T47D (cell line): ENCODE results near the gene ATXN7L1.

Experiments
- DNase-seq, 2 experiments: peaks; one replicate each; pipeline versions ENCODE4 v3.0.0 to v3.0.0-alpha.2; 2011 to 2012; ENCODE audit warnings: low read depth in 1 of 2, low spot score in 1 of 2
- JUND ChIP-seq: IDR thresholded peaks from 2 replicates; pipeline ENCODE4 v1.6.1; 2012; ENCODE audit warnings: low read depth
- in situ Hi-C: cut with HindIII; loops from 2 replicates; pipeline ENCODE4 v1.10.0; 2016; ENCODE audit warnings: low sequenced_read_pairs, low pct_unique_long_range_greater_than_20kb

The ATXN7L1 gene

DNA sequence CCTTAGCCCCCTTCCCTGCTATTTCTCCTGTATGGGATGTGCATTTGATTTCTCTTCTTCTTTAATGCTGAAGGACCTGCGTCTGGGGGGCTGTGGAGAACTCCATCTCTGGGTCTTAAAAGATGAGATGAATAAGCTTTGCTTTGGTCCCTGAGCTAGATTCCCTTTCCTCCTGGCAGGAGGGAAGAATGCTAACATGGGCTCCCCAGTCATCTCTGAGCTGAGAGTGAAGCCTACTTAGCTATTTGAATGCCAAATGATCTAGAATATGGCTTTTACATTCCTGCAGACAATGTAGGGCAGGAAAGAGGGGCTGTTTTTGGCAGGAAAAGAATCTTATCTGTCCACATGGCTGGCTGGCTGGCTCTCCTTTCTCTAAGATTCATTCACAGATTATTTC, 232.5 kb downstream of the ATXN7L1 start:
- no peak for TF ChIP-seq JUND
- DNase-seq, result no peak
- in situ Hi-C loops, result no loop called here

DNA sequence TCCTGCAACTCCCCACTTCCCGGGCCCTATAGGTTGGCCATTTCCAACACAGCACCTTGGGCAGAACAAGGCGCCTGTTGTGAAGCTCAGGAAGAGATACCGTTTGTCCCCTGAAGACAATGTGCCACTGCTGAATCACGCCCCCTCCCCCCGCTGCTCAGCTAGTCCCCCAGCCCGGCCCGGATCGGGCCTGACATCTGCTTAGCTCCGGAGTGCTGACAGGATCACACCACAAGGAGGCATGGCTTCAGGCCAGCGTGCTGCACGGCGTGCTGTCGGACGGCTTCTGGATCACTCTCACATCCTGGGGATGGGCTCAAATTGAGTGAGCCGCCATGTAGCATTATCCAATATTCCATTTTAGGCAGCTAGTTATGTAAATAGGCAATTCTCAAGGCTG, 233.0 kb downstream of the ATXN7L1 start:
- in situ Hi-C loops, result no loop called here
- TF ChIP-seq JUND, result no peak
- no peak for DNase-seq

GRCh38 chr7:105642264-105642663, 234.1 kb downstream of the ATXN7L1 start:
- in situ Hi-C loops, result no loop called here
- TF ChIP-seq JUND, result no peak
- peak in 1 of 2 experiments; percentile 18 for DNase-seq

DNA sequence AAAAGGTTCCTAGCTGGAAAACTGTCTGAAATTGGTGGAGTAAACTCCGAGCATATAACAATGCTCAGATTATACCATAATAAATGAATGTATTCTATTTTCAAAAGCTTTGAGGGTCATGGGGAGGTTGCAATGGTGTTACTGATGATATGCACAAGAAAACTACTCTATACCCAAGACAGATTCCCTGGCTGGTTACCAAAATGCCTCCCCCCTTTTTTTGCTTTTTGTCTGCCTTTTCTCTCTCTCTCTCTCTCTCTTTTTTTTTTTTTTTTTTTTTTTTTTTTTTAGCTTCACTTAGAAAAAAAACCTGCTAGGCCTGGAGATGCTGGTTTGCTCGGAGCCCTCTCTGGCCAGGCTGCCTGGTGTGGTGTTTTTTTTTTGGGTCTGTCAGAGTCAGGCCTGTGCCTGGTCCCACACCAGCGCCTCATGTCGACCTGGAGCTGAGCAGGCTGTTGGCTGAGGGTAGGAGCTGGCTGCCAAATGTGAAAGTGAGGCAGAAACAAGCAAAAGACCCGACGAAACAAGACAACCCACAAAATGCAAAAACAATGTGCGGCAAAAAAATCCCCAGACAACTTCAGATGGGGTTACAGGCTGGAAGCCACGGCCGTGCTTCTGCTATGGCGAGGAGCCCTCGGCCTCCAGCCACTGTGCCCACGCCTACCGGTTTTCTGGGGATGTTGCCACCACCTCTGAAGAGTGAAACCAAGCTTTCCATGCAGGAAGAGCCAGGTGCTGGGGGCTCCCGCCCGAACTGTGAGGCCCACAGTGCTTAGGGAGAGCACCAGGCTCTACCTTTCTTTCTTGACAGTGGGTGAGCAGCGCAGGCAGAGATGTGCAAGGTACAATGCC, 235.2 kb downstream of the ATXN7L1 start:
- in situ Hi-C loops, result no loop called here

DNA sequence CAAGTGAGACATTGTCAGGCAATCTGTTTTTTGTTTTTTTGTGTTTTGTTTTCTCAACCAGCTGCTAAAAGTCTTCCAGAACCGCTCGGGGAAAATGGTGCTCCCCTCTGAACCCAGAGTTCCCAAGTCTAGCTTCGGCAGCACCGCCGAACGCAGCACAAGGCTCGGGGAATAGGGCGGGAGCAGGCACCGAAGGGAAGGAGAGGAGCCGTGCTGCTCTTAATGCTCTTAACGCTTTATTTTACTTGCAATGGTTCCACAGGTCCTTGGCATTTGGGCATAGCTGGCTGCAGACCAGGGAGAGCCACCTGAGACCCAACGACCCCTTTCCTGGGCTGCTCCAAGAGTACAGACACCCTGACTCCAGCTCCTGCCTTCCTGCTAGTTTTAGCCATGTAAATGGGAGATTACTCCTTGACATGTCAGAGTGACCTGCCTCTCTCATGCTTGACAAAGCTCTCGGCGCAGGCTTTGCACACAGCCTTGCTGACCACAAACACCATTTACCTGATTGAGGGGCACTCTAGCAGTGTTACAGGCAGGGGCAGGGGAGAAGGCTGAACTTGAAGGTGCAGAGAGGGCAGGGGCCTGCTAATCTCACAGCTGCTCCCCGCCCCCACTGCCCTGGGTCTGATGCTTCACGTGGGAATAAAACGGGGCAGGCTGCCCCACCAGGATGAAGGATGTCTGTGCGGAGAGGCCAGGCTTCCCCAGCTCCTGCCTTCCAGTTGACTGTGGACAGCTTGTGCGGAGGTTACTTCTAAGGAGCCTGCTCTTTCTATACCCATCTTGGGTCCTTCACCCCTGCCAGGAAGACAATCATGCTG, 236.5 kb downstream of the ATXN7L1 start:
- in situ Hi-C loops, result no loop called here
- DNase-seq, result peak in 1 of 2 experiments; percentile 91
- TF ChIP-seq JUND, result no peak

More for the DNA sequence above, 235.2 kb downstream of the ATXN7L1 start:
- no peak for TF ChIP-seq JUND
- no peak for DNase-seq

DNA sequence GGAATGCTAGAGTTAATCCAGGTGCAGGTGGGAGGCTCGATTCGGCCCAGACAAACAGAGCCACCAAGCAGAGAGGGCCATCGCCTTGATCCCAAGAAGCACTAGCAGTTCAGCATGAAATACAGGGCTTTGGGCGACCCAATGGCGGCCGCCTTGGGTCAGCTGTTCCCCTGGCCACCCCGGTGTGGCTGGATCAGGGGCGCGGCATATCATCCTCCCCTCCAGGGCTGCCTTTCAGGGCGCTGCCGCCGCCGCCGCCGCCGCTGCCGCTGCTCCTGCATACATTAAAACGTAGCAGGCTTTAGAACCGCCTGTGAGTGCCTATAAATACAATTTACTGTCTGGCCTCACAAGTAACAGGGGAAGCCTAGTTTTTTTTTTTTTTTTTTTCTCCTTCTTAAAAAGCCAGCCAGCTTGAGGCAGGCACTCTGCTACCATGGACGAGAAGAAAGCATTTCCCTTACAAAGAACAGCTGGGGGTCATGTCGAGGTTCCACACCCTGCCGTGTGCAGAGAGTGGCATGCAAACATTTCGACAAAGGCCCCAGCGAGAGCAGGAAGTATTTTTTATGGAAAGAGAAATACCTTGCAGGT, 237.4 kb downstream of the ATXN7L1 start:
- TF ChIP-seq JUND, result no peak
- in situ Hi-C loops, result no loop called here

GRCh38 chr7:105638334-105638733, 238.1 kb downstream of the ATXN7L1 start:
- TF ChIP-seq JUND, result no peak
- no peak for DNase-seq
- in situ Hi-C loops, result no loop called here

More for the DNA sequence above, 237.4 kb downstream of the ATXN7L1 start:
- peak; percentile 29 to 81 for DNase-seq

GRCh38 chr7:105637755-105638154, 238.6 kb downstream of the ATXN7L1 start:
- in situ Hi-C loops, result no loop called here
- TF ChIP-seq JUND, result no peak
- DNase-seq, result peak in 1 of 2 experiments; percentile 22

DNA sequence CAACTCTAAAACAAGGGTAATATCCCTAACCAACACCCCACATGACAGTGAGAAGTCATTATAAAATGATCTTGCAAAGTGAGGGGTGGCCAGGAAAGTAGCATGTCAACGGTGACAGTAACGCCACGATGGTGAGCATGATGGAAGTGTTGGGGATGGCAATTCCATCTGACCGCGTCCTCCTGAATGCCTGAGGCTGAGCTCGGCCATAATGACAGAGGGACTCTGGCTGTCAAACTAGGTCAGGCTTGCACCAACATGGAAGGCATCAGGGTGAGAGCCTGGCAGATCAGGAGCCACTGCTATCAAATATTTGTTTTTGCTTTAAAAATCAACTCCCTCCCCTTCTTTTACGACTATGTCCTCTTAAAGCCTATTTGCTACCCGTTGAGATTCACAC, 239.4 kb downstream of the ATXN7L1 start:
- no peak for DNase-seq
- TF ChIP-seq JUND, result no peak
- in situ Hi-C loops, result no loop called here

- in situ Hi-C loops, result no loop called here
- no peak for DNase-seq
Measured at GRCh38 chr7:105635197-105635596, 241.2 kb downstream of the ATXN7L1 start.

DNA sequence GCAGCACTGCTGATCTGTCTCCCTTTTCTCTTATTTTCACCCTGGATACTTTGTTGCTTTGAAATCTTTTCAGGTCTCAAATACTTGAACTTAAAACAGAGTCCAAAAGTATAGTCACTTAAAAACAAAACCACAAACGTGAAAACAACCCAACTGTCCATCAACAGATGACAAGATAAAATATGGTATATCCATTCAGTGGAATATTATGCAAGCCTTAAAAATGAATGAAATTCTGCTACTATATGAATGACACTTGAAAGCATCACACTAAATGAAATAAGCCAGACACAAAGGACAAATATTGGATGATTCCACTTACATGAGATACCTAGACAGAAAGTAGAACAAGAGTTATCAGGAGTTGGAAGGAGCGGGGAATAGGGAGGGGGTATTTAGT, 250.4 kb downstream of the ATXN7L1 start:
- no peak for TF ChIP-seq JUND
- DNase-seq, result no peak
- in situ Hi-C loops, result no loop called here

More at GRCh38 chr7:105635197-105635596, 241.2 kb downstream of the ATXN7L1 start:
- no peak for TF ChIP-seq JUND

DNA sequence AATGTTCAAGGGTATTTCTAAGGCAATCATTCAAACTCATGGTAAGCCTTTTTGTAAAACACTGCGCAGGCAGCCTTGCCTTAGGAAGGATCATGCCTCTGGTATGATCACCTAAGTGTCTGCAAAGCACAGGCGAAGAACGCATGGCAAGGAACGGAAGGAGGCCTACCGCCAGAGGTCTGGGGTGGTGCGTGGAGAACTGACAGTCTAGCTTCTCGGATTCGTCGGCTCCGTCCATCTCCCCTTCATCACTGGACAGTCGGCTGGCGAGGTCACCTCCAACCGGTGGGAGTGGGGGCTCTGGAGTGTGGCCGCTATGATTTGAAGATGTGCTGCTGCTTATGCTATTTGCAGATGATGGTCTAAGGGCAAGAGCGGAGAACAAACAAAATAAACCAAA, 252.5 kb downstream of the ATXN7L1 start:
- no peak for DNase-seq

More for the DNA sequence above, 252.5 kb downstream of the ATXN7L1 start:
- in situ Hi-C loops, result no loop called here
- no peak for TF ChIP-seq JUND
